ENCODE data around the gene GMEB1.

GRCh38 chr1:28644494-28644893 lies 24.1 kb upstream of the GMEB1 start:
- TF ChIP-seq POLR2AphosphoS5 (IDR thresholded peaks at IDR 0.05; ENCODE audit: low read depth), result no peak
- TF ChIP-seq CTCF (IDR thresholded peaks at IDR 0.05; ENCODE audit: insufficient read depth, low read length), result no peak
- no peak for TF ChIP-seq GABPA (IDR thresholded peaks at IDR 0.05; ENCODE audit: low read depth)
- TF ChIP-seq REST (IDR thresholded peaks at IDR 0.05; ENCODE audit: insufficient replicate concordance, low read depth), result no peak
- no peak for TF ChIP-seq SPI1 (IDR thresholded peaks at IDR 0.05; ENCODE audit: borderline replicate concordance, low read depth)

All from HL-60 (cell line).